Tongue (tissue), 2 donors: Measurements from ENCODE around the gene OLIG2. TPM values are rescaled to one million over a fixed set of nuclear protein-coding genes. Genes with fewer than 3 reads are reported as not detected.

Source experiments
- DNase-seq: peaks from one replicate; pipeline ENCODE4 v3.0.0-alpha.2; 2015
- total RNA-seq: library from RNA; depleted of rRNA; stranded (reverse); fragments of >200 nt; gene quantifications from one replicate; pipeline ENCODE4 v1.2.3, GENCODE V29; 2014

Gene OLIG2
- total RNA-seq, 1 donor from 2014 or later: not detected

- DNase-seq: no peak
Measured at GRCh38 chr21:33033094-33033951, 7.6 kb downstream of the OLIG2 start.

GRCh38 chr21:33033961-33034413 lies 8.3 kb downstream of the OLIG2 start:
- no peak for DNase-seq

GRCh38 chr21:33035147-33035546 lies 9.4 kb downstream of the OLIG2 start:
- DNase-seq: peak; percentile 32

- DNase-seq: no peak
Measured at GRCh38 chr21:33036430-33037162, 10.9 kb downstream of the OLIG2 start.

- DNase-seq: no peak
Measured at GRCh38 chr21:33037501-33037900, 11.8 kb downstream of the OLIG2 start.

GRCh38 chr21:33039536-33039935 lies 13.8 kb downstream of the OLIG2 start:
- DNase-seq: peak; percentile 74

GRCh38 chr21:33040215-33040614 lies 14.5 kb downstream of the OLIG2 start:
- no peak for DNase-seq

- no peak for DNase-seq
Measured at GRCh38 chr21:33041981-33042380, 16.2 kb downstream of the OLIG2 start.

GRCh38 chr21:33042812-33043211 lies 17.1 kb downstream of the OLIG2 start:
- peak; percentile 64 for DNase-seq

GRCh38 chr21:33046455-33046854 lies 20.7 kb downstream of the OLIG2 start:
- DNase-seq: no peak

GRCh38 chr21:33047231-33047630 lies 21.5 kb downstream of the OLIG2 start:
- no peak for DNase-seq

- DNase-seq: no peak
Measured at GRCh38 chr21:33051925-33052324, 26.2 kb downstream of the OLIG2 start.

- no peak for DNase-seq
Measured at GRCh38 chr21:33053951-33054350, 28.2 kb downstream of the OLIG2 start.

GRCh38 chr21:33055991-33056390 lies 30.3 kb downstream of the OLIG2 start:
- DNase-seq: no peak

- DNase-seq: no peak
Measured at GRCh38 chr21:33057385-33057940, 31.7 kb downstream of the OLIG2 start.

- DNase-seq: peak; percentile 66
Measured at GRCh38 chr21:33058527-33058926, 32.8 kb downstream of the OLIG2 start.

GRCh38 chr21:33058957-33059356 lies 33.2 kb downstream of the OLIG2 start:
- peak; percentile 65 for DNase-seq

- peak; percentile 12 for DNase-seq
Measured at GRCh38 chr21:33059380-33059841, 33.7 kb downstream of the OLIG2 start.

GRCh38 chr21:33061233-33061632 lies 35.5 kb downstream of the OLIG2 start:
- DNase-seq: no peak

GRCh38 chr21:33063375-33063883 lies 37.7 kb downstream of the OLIG2 start:
- no peak for DNase-seq

- peak; percentile 19 for DNase-seq
Measured at GRCh38 chr21:33063907-33064622, 38.3 kb downstream of the OLIG2 start.
